Eye (tissue), 1 donor: ENCODE results near the gene AAMP.

Experiments used
- DNase-seq: peaks from one replicate; pipeline ENCODE4 v3.0.0-alpha.2; 2015

Gene AAMP

GRCh38 chr2:218218268-218219185 lies 51.4 kb downstream of the AAMP start:
- peak; percentile 20 for DNase-seq

GRCh38 chr2:218217360-218218267 lies 52.3 kb downstream of the AAMP start:
- DNase-seq, result peak; percentile 61

- DNase-seq, result peak; percentile 98
Observed at GRCh38 chr2:218216674-218217359, 53.1 kb downstream of the AAMP start, which contains the start of gene ARPC2. Gene ARPC2 (plus strand): TSS chr2:218217189. CDS start chr2:218217471, 282 bp downstream.

GRCh38 chr2:218216336-218216673 lies 53.6 kb downstream of the AAMP start:
- peak; percentile 9 for DNase-seq
